ENCODE data around the gene PDCL2. TPM values are rescaled to one million over a fixed set of nuclear protein-coding genes. Genes with fewer than 3 reads are reported as not detected.

PDCL2 gene
- total RNA-seq, 4 donors from 2014 or later, result 1.5 TPM; not detected in 3

DNA sequence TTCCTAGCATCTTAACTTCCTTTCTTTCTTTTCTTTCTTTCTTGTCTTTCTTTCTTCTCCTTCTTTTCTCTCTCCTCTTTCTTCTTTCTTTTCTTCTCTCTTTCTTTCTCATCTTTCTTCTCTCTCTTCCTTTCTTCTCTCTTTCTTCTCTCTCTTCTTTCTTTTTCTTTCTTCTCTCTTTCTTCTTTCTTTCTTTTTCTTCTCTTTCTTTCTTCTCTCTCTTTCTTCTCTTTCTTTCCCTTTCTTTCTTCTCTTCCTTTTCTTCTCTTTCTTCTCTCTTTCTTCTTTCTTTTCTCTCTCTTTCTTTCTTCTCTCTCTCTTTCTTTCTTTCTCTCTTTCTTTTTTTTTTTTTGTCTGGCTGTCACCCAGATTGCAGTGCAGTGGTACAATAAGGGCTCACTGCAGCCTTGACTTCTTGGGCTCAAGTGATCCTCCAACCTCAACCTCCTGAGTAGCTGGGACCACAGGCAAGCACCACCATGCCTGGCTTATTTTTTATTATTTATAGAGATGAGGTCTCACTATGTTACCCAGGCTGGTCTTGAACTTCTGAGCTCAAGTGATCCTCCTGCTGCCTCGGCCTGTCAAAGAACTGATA lies 26.6 kb upstream of the PDCL2 start:
- WGBS, 2 donors, result no CpG with 5 or more reads among the region's 1 CpG
- H3K27ac ChIP-seq, result peak overlapping the region in 2 of 4 donors; percentile 40 to 49

DNA sequence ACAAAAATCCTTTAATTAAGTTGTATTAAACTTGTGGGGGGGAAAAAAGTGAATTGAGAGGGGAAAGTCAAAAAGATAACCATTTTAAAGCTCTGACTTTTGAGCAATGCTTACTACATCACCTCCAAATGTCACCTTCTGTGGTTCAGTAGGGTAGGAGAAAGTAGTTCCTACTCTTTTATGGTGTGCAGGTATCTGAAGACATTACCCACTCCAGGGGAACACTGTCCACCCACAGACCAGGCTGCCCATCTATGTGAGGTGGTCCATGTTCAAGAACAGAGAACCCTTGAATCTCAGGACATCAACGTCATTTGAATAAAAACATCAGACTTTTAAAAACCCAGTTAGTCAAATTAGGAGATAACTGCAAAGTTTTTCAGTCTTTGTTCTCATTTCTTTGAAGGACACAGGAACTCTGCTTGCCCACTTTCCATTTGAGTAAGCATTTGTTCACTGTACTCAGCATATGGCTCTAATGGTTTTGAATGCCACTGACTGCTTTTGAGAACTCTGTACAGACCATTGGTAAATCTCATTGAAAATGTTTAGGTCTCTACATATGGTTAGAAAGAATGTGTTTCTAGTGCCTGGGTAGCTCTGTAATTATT lies 25.6 kb upstream of the PDCL2 start:
- DNase-seq, result no peak
- H3K9me3 ChIP-seq, result no peaks in the 10 kb centered on the region
- no peak overlapping the region for H3K27ac ChIP-seq
- no peak for TF ChIP-seq POLR2A (IDR thresholded peaks at IDR 0.05)
- TF ChIP-seq, protein P1, sequence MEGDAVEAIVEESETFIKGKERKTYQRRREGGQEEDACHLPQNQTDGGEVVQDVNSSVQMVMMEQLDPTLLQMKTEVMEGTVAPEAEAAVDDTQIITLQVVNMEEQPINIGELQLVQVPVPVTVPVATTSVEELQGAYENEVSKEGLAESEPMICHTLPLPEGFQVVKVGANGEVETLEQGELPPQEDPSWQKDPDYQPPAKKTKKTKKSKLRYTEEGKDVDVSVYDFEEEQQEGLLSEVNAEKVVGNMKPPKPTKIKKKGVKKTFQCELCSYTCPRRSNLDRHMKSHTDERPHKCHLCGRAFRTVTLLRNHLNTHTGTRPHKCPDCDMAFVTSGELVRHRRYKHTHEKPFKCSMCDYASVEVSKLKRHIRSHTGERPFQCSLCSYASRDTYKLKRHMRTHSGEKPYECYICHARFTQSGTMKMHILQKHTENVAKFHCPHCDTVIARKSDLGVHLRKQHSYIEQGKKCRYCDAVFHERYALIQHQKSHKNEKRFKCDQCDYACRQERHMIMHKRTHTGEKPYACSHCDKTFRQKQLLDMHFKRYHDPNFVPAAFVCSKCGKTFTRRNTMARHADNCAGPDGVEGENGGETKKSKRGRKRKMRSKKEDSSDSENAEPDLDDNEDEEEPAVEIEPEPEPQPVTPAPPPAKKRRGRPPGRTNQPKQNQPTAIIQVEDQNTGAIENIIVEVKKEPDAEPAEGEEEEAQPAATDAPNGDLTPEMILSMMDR (IDR thresholded peaks at IDR 0.05), result no peak
- 75 to 88% methylated on average over 1 of the region's 1 CpG for WGBS, 2 donors
- peaks cover 0 to 11% (median 0%) of the 10 kb centered on the region in 3 donors for H3K4me1 ChIP-seq
- H3K36me3 ChIP-seq, result no peaks in the 10 kb centered on the region
- H3K27me3 ChIP-seq, result no peaks in the 10 kb centered on the region
- no peak overlapping the region for H3K4me3 ChIP-seq
- intact Hi-C loops (cut with DNase I), result no loop called here

More for the DNA sequence above, 26.6 kb upstream of the PDCL2 start:
- H3K4me1 ChIP-seq, result peaks cover 0 to 7% (median 0%) of the 10 kb centered on the region in 3 donors
- TF ChIP-seq POLR2A (IDR thresholded peaks at IDR 0.05), result no peak
- TF ChIP-seq, protein P1 (IDR thresholded peaks at IDR 0.05), result no peak
- H3K36me3 ChIP-seq, result no peaks in the 10 kb centered on the region
- H3K9me3 ChIP-seq, result no peaks in the 10 kb centered on the region
- no peaks in the 10 kb centered on the region for H3K27me3 ChIP-seq
- DNase-seq, result no peak
- intact Hi-C loops (cut with DNase I), result no loop called here
- H3K4me3 ChIP-seq, result peak overlapping the region in 1 of 4 donors; percentile 41

DNA sequence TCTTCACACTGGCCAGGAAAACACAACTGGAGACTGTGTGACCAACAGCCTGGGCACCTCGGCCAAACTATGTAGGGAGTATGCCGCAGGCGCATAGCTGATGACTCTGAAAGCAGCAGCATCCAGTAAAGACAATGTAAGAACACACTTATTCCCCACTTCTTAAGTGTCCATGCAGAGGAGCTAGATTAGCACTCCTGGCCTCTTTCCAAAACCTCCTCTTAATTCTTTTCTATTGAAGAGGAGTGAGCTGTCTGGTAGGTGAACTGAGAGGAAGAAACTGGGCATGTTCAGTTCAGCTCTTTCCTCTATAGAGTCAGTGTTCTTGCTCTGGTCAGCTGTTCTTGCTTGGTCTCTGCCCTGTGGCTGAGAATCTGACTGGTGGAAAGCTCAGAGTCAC lies 23.0 kb upstream of the PDCL2 start:
- H3K36me3 ChIP-seq, result no peaks in the 10 kb centered on the region
- H3K4me3 ChIP-seq, result no peak overlapping the region
- H3K4me1 ChIP-seq, result peaks cover 5 to 38% (median 6%) of the 10 kb centered on the region in 3 donors
- no peak for TF ChIP-seq POLR2A (IDR thresholded peaks at IDR 0.05)
- TF ChIP-seq, protein P1 (IDR thresholded peaks at IDR 0.05), result no peak
- intact Hi-C loops (cut with DNase I), result no loop called here
- WGBS, 2 donors, result 97 to 100% methylated on average over 3 of the region's 3 CpGs
- no peak for DNase-seq
- H3K27me3 ChIP-seq, result no peaks in the 10 kb centered on the region
- peak overlapping the region in 2 of 4 donors; percentile 1 to 6 for H3K27ac ChIP-seq
- H3K9me3 ChIP-seq, result no peaks in the 10 kb centered on the region

DNA sequence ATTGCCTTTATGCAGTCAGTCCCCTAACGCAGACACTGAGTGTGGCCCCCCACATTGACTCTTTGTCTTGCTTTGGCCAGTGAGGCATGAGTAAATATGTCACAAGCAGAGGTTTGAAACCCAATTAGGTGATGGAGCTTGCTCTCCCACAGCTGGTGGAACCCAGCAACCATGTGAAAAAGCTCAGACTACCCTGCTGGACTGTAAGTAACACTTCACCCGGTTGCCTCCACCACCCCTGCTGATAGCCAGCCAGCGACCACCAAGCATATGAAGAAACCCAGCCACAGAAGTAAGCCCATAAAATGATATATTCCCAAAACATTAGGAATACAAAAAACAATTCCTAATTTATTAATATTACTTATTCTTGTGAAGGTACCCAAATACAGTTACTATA lies 21.6 kb upstream of the PDCL2 start:
- TF ChIP-seq, protein P1 (IDR thresholded peaks at IDR 0.05), result no peak
- no peak for TF ChIP-seq POLR2A (IDR thresholded peaks at IDR 0.05)
- H3K9me3 ChIP-seq, result no peaks in the 10 kb centered on the region
- no peak overlapping the region for H3K4me3 ChIP-seq
- no peak overlapping the region for H3K27ac ChIP-seq
- DNase-seq, result no peak
- no peaks in the 10 kb centered on the region for H3K36me3 ChIP-seq
- H3K27me3 ChIP-seq, result no peaks in the 10 kb centered on the region
- intact Hi-C loops (cut with DNase I), result no loop called here
- H3K4me1 ChIP-seq, result peaks cover 12 to 48% (median 14%) of the 10 kb centered on the region in 3 donors
- 86 to 97% methylated on average over 3 of the region's 3 CpGs for WGBS, 2 donors

DNA sequence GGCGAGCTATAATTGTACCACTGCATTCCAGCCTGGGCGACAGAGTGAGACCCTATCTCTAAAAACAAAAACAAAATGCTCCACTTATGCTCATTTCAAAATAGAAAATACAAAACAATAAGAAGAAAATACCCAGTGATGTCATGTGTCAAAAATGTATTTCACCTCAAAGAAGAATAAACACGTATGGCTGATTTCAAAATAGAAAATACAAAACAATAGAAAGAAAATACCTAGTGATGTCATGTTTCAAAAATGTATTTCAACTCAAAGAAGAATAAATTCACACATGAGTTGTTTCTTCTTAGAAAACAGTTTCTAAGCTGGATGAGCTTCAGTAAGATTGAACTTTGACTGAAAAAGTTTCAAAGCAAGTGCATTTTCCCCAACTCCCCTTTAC lies 20.3 kb upstream of the PDCL2 start:
- no peaks in the 10 kb centered on the region for H3K9me3 ChIP-seq
- no peak overlapping the region for H3K4me3 ChIP-seq
- no peak for DNase-seq
- intact Hi-C loops (cut with DNase I), result no loop called here
- TF ChIP-seq, protein P1 (IDR thresholded peaks at IDR 0.05), result no peak
- TF ChIP-seq POLR2A (IDR thresholded peaks at IDR 0.05), result no peak
- peaks cover 15 to 61% (median 15%) of the 10 kb centered on the region in 3 donors for H3K4me1 ChIP-seq
- H3K27ac ChIP-seq, result peak overlapping the region; percentile 59 to 86 (median 85)
- H3K36me3 ChIP-seq, result no peaks in the 10 kb centered on the region
- 74 to 78% methylated on average over 3 of the region's 3 CpGs for WGBS, 2 donors
- H3K27me3 ChIP-seq, result no peaks in the 10 kb centered on the region

All from esophagus squamous epithelium (tissue), 5 donors.